ENCODE measurements around the gene FBXO4.

FBXO4 gene

GRCh38 chr5:41961736-41962135 is 36.7 kb downstream of the FBXO4 start:
- Histone ChIP-seq H3K27ac (ENCODE audit: low read length) (no peak overlapping the region), H3K4me2 (ENCODE audit: low read length) (no peak overlapping the region), H3K36me3 (replicated peaks; ENCODE audit: low read depth, low read length) (no peaks in the 10 kb centered on the region), H3K4me3 (ENCODE audit: low read length) (no peak overlapping the region), H4K20me1 (ENCODE audit: insufficient read depth, low read length) (no peaks in the 10 kb centered on the region), H3K4me1 (ENCODE audit: low read length) (no peaks in the 10 kb centered on the region), H3K9me3 (ENCODE audit: insufficient read depth, low read length) (no peaks in the 10 kb centered on the region), H3K27me3 (ENCODE audit: low read depth, low read length) (no peaks in the 10 kb centered on the region), H2AFZ (ENCODE audit: low read depth, low read length) (no peak overlapping the region), H3K9ac (ENCODE audit: low read length) (no peak overlapping the region), H3K79me2 (ENCODE audit: low read length) (no peaks in the 10 kb centered on the region)
- no peak for TF ChIP-seq CTCF (IDR thresholded peaks at IDR 0.05; ENCODE audit: low read depth, low read length)
- no peak for TF ChIP-seq EZH2phosphoT487 (IDR thresholded peaks at IDR 0.05; ENCODE audit: low read depth)

GRCh38 chr5:41962491-41962890 is 37.4 kb downstream of the FBXO4 start:
- Histone ChIP-seq H2AFZ (ENCODE audit: low read depth, low read length) (no peak overlapping the region), H4K20me1 (ENCODE audit: insufficient read depth, low read length) (no peaks in the 10 kb centered on the region), H3K36me3 (replicated peaks; ENCODE audit: low read depth, low read length) (no peaks in the 10 kb centered on the region), H3K4me1 (ENCODE audit: low read length) (no peaks in the 10 kb centered on the region), H3K4me2 (ENCODE audit: low read length) (no peak overlapping the region), H3K27me3 (ENCODE audit: low read depth, low read length) (no peaks in the 10 kb centered on the region), H3K27ac (ENCODE audit: low read length) (no peak overlapping the region), H3K9me3 (ENCODE audit: insufficient read depth, low read length) (no peaks in the 10 kb centered on the region), H3K79me2 (ENCODE audit: low read length) (no peaks in the 10 kb centered on the region), H3K4me3 (ENCODE audit: low read length) (no peak overlapping the region), H3K9ac (ENCODE audit: low read length) (no peak overlapping the region)
- TF ChIP-seq CTCF (IDR thresholded peaks at IDR 0.05; ENCODE audit: low read depth, low read length), result no peak
- TF ChIP-seq EZH2phosphoT487 (IDR thresholded peaks at IDR 0.05; ENCODE audit: low read depth), result no peak

- no peaks in the 10 kb centered on the region for H3K4me1 ChIP-seq (ENCODE audit: low read length)
- no peak overlapping the region for H3K27ac ChIP-seq (ENCODE audit: low read length)
- no peaks in the 10 kb centered on the region for H4K20me1 ChIP-seq (ENCODE audit: insufficient read depth, low read length)
- H3K79me2 ChIP-seq (ENCODE audit: low read length), result no peaks in the 10 kb centered on the region
- no peak overlapping the region for H2AFZ ChIP-seq (ENCODE audit: low read depth, low read length)
- no peaks in the 10 kb centered on the region for H3K27me3 ChIP-seq (ENCODE audit: low read depth, low read length)
- H3K36me3 ChIP-seq (replicated peaks; ENCODE audit: low read depth, low read length), result no peaks in the 10 kb centered on the region
- no peak overlapping the region for H3K9ac ChIP-seq (ENCODE audit: low read length)
- TF ChIP-seq EZH2phosphoT487 (IDR thresholded peaks at IDR 0.05; ENCODE audit: low read depth) (no peak), CTCF (IDR thresholded peaks at IDR 0.05; ENCODE audit: low read depth, low read length) (no peak)
- H3K4me2 ChIP-seq (ENCODE audit: low read length), result no peak overlapping the region
- H3K4me3 ChIP-seq (ENCODE audit: low read length), result no peak overlapping the region
- H3K9me3 ChIP-seq (ENCODE audit: insufficient read depth, low read length), result no peaks in the 10 kb centered on the region
Measured at GRCh38 chr5:41966401-41967105, 41.5 kb downstream of the FBXO4 start.

GRCh38 chr5:41967401-41967800 is 42.3 kb downstream of the FBXO4 start:
- no peak overlapping the region for H3K4me3 ChIP-seq (ENCODE audit: low read length)
- no peaks in the 10 kb centered on the region for H4K20me1 ChIP-seq (ENCODE audit: insufficient read depth, low read length)
- no peaks in the 10 kb centered on the region for H3K36me3 ChIP-seq (replicated peaks; ENCODE audit: low read depth, low read length)
- TF ChIP-seq EZH2phosphoT487 (IDR thresholded peaks at IDR 0.05; ENCODE audit: low read depth), result no peak
- no peak for TF ChIP-seq CTCF (IDR thresholded peaks at IDR 0.05; ENCODE audit: low read depth, low read length)
- H3K27me3 ChIP-seq (ENCODE audit: low read depth, low read length), result no peaks in the 10 kb centered on the region
- no peak overlapping the region for H2AFZ ChIP-seq (ENCODE audit: low read depth, low read length)
- H3K4me2 ChIP-seq (ENCODE audit: low read length), result no peak overlapping the region
- H3K9ac ChIP-seq (ENCODE audit: low read length), result no peak overlapping the region
- H3K27ac ChIP-seq (ENCODE audit: low read length), result no peak overlapping the region
- H3K79me2 ChIP-seq (ENCODE audit: low read length), result no peaks in the 10 kb centered on the region
- H3K4me1 ChIP-seq (ENCODE audit: low read length), result no peaks in the 10 kb centered on the region
- no peaks in the 10 kb centered on the region for H3K9me3 ChIP-seq (ENCODE audit: insufficient read depth, low read length)
